NCI-H2196 treated with DMSO at 0.1 percent for 48 hours (cell line): ENCODE data around the gene OTOA.
"Not testable (repeated sequence)": the region's sequence is repeated elsewhere in the genome, so short reads cannot be mapped to it uniquely, and the experiment has no call there.

Experiments used
- DNase-seq: peaks from one replicate; lab custom pipeline; 2025; ENCODE audit not compliant: unreplicated experiment; lab: John Stamatoyannopoulos, UW

OTOA gene

DNA sequence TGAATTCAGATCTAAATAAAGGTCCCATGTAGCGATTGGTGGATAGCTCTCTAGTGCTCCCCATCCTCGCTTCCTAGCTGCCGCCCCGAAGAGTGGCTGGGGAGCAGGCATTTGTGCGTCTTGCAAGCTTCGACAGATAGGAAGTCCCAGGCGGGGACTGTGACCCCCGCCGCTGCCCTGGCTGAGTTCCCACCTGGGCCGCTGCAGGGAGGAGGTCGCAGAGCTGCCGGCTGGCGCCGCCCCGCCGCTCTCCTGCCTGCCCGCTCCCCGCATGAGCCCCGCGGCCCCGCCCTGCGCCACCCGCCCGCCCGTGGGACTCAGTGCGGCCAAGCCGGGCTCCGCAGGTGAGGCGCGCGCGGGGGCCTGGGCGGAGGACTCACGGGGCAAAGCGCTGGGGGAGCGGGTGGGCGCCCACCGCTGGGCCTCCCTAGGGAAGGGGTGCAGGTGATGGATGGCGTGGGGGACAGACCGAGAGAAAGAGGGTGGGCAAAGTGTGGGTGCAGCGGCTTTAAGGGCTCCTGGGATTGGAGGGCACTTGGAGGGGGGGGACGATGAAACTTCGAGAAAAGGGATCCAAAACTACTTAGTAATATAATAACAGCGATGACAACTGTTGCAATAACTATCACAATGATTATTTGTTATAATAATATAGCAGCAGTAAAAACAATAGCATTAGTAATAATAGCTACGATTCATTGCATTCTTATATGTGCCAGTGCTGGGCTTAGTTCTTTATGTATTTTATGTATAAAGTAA lies at the start of gene OTOA:
Gene OTOA (plus strand): TSS at position 80 of the 759 bp plus-strand sequence. CDS start 14,547 bp downstream, outside the sequence.
- DNase-seq = no peak

- no peak for DNase-seq
Measured at GRCh38 chr16:21614896-21615295, 48.9 kb upstream of the OTOA start.

GRCh38 chr16:21617607-21618006 lies 46.2 kb upstream of the OTOA start:
- no peak for DNase-seq

GRCh38 chr16:21618281-21618680 lies 45.5 kb upstream of the OTOA start:
- DNase-seq = no peak

- DNase-seq = no peak
Measured at GRCh38 chr16:21619765-21620425, 43.9 kb upstream of the OTOA start.

DNA sequence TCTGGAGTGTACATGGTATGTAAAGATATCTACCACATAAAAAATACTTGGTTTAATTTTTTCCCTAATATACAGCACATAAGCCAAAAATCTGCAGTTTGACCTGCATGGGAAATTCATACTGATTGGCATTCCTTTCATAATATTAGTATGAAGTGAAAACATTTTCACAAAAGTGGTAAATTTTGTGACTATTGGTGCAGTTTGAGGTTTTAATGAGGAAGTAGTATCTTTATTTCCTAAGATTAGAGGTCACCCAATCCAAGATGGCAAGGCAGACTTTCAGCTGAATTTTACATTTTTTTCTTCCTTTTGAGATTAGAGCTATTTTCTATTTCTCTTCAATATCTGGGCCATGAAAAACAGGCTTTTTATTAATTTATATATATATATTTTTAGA lies 43.2 kb upstream of the OTOA start:
- DNase-seq = no peak

GRCh38 chr16:21622545-21622944 lies 41.2 kb upstream of the OTOA start:
- no peak for DNase-seq

- no peak for DNase-seq
Measured at GRCh38 chr16:21625026-21625425, 38.7 kb upstream of the OTOA start.

DNA sequence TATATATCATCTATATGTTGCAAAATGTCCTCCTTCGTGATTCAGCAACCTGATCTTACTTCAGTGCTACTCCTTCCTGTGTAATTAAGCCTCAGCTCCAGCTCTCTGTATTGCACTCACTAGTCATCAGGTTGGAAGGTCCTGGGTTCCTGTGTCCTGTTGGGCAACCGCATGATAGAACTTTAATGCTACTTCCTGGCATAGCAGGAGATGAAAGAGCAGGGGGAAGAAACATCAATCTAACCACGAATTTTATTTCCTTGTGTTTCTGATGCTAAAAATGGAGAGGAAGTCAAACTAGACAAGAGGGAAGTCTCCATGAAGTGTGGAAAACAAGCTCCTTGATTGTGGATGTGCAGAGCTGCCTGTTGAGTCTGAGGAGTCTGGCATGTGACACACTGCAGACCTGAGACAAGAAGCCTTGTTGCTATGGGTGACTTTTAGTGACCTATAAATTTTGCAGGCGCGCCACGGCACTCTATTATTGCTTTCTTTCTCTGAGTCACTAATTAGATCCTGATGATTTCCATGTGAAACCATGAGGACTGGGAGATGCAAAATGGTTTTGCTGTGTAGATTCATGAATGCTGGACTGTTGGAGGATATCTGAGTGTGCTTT lies 37.0 kb upstream of the OTOA start:
- no peak for DNase-seq

DNA sequence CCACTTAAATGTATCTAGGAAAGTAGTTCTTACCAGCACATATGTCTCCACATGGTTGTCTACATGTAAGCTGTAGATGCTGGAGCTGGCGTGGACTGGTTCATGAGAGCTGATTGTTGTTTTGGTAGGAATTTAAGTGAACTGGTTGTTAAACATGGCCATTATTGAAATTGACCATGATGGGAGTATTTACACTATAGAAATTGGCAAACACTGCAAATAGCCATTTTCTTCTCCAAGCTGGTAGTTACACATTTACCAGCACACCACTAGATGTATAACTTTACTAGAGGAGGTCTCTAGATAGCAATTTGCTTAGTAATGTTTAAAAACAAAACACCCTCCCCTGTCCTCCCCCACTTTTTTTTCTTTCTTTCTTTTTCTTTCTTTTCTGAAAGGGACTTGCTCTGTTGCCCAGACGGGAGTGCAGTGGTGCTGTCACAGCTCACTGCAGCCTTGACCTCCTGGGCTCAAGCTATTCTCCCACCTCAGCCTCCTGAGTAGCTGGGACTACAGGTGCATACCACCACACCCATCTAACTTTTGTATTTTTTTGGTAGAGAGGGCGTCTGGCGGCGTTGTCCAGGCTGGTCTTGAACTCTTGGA lies 35.5 kb upstream of the OTOA start:
- DNase-seq = no peak

GRCh38 chr16:21628772-21629171 lies 35.0 kb upstream of the OTOA start:
- no peak for DNase-seq

DNA sequence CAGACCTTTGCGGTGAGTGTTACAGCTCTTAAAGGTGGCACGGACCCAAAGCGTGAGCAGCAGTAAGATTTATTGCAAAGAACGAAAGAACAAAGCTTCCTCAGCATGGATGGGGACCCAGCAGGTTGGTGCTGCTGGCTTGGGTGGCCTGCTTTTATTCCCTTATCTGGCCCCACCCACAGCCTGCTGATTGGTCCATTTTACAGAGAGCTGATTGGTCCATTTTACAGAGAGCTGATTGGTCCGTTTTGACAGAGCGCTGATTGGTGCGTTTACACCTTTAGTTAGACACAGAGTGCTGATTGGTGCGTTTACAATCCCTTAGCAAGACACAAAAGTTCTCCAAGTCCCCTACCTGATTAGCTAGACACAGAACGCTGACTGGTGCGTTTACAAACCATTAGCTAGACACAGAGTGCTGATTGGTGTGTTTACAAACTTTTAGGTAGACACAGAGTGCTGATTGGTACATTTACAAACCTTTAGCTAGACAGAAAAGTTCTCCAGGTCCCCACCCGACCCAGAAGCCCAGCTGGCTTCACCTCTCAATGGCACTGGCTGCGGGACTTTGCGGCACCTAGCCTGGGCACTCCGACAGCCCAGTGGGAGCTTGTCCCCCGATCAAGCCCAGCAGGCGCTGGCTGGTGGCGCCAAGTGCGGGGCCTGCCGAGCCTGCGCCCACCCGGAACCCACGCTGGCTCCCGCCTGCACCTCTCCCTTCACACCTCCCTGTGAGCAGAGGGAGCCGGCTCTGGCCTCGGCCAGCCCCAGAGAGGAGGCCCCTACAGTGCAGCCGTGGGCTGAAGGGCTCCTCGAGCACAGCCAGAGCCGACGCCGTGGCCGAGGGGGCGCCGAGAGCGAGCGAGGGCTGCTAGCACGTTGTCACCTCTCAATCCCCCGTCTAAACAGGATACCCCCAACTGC lies 33.9 kb upstream of the OTOA start:
- DNase-seq = not testable (repeated sequence)

- not testable (repeated sequence) for DNase-seq
Measured at GRCh38 chr16:21630866-21631265, 32.9 kb upstream of the OTOA start.

GRCh38 chr16:21631376-21631775 lies 32.4 kb upstream of the OTOA start:
- not testable (repeated sequence) for DNase-seq

- not testable (repeated sequence) for DNase-seq
Measured at GRCh38 chr16:21631951-21632575, 31.7 kb upstream of the OTOA start.

- no peak for DNase-seq
Measured at GRCh38 chr16:21634216-21634615, 29.6 kb upstream of the OTOA start.

DNA sequence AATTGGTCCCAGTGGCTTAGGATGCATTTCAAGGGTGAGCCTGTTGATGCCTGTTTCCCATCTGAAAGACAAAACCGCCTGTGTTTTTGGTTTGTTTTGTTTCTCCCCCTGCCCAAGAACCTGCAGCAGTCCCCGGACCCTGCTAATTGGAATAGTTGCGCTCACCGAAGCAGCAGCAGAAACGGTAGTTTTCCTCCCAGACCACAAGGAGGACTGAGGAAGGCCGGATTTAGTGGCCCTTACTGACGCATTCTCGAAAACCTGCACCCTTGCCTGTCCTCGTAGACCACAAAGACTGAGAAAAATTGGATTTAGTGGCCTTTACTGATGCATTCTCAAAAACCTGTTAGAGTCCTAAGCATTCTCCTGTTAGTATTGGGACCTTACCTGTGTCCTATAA lies 28.1 kb upstream of the OTOA start:
- DNase-seq = not testable (repeated sequence)

- DNase-seq = no peak
Measured at GRCh38 chr16:21637032-21637968, 26.5 kb upstream of the OTOA start.

- DNase-seq = no peak
Measured at GRCh38 chr16:21638573-21638975, 25.2 kb upstream of the OTOA start.
